A673 (cell line): ENCODE results near the gene ZNF284. TPM values are rescaled to one million over a fixed set of nuclear protein-coding genes. Genes with fewer than 3 reads are reported as not detected.

Experiments used
- BruUV-seq: library from RNA; stranded (reverse); fragments of 400-500 nt; replicated peaks from 2 replicates; lab custom pipeline; 2021; lab: Mats Ljungman, UMichigan
- CTCF ChIA-PET: fragments of 300-600 bp; sonication (Branson Sonifier 250); formaldehyde crosslinking; loops from one replicate; lab custom pipeline; 2022; ENCODE audit warnings: antibody characterized with exemption; lab: Charles Lee
- POLR2A ChIA-PET: fragments of 300-600 bp; sonication (Branson Sonifier 250); formaldehyde crosslinking; loops from one replicate; lab custom pipeline; 2022; ENCODE audit warnings: antibody characterized with exemption; ENCODE audit not compliant: low non-redundant PET; lab: Charles Lee
- DNase-seq: peaks from one replicate; pipeline ENCODE4 v3.0.0-alpha.2; 2015; ENCODE audit warnings: low spot score
- H3K27ac ChIP-seq: fragments of 200-600 bp; sonication (generic); 2 replicates; pipeline ENCODE4 v1.5.1; 2016; ENCODE audit warnings: mixed run types, low read depth, mild to moderate bottlenecking, mixed read lengths, antibody characterized with exemption, low read length; ENCODE audit not compliant: poor library complexity, severe bottlenecking
- H3K27me3 ChIP-seq: fragments of 200-600 bp; sonication (generic); replicated peaks from 2 replicates; pipeline ENCODE4 v1.6.1; 2017; ENCODE audit warnings: mixed run types, low read depth, mild to moderate bottlenecking, mixed read lengths, antibody characterized with exemption, low read length; ENCODE audit not compliant: insufficient read depth, poor library complexity
- H3K36me3 ChIP-seq: fragments of 200-600 bp; sonication (generic); 2 replicates; pipeline ENCODE4 v1.6.1; 2016; ENCODE audit warnings: mixed run types, mild to moderate bottlenecking, mixed read lengths, antibody characterized with exemption, low read length; ENCODE audit not compliant: insufficient read depth, poor library complexity, severe bottlenecking
- H3K4me1 ChIP-seq: fragments of 200-600 bp; sonication (generic); 2 replicates; pipeline ENCODE4 v1.6.1; 2017; ENCODE audit warnings: mixed run types, mild to moderate bottlenecking, mixed read lengths, antibody characterized with exemption, low read length; ENCODE audit not compliant: insufficient read depth, poor library complexity, severe bottlenecking
- H3K4me3 ChIP-seq: fragments of 200-600 bp; sonication (generic); 2 replicates; pipeline ENCODE4 v1.5.1; 2016; ENCODE audit warnings: low read depth, mixed run types, mild to moderate bottlenecking, mixed read lengths, low read length; ENCODE audit not compliant: poor library complexity, severe bottlenecking
- H3K9me3 ChIP-seq: fragments of 200-600 bp; sonication (generic); 2 replicates; pipeline ENCODE4 v1.6.1; 2016; ENCODE audit warnings: mixed run types, low read depth, mild to moderate bottlenecking, mixed read lengths, antibody characterized with exemption, low read length; ENCODE audit not compliant: poor library complexity, severe bottlenecking
- CTCF ChIP-seq: fragments of 300-800, 200-600 bp; sonication (generic); conservative IDR thresholded peaks from 2 replicates; pipeline ENCODE4 v1.5.1; 2017; ENCODE audit warnings: low read depth, mild to moderate bottlenecking, antibody characterized with exemption, low read length, moderate library complexity, mixed read lengths
- EZH2 ChIP-seq: fragments of 200-600 bp; sonication (generic); IDR thresholded peaks from 2 replicates; pipeline ENCODE4 v1.6.1; 2017; ENCODE audit warnings: borderline replicate concordance, low read depth, mild to moderate bottlenecking, mixed read lengths, antibody characterized with exemption, low read length; ENCODE audit not compliant: poor library complexity, severe bottlenecking
- intact Hi-C: fragments of 100-400 bp; cut with micrococcal nuclease; formaldehyde crosslinking; loops from one replicate; pipeline ENCODE4 v1.10.0; 2022; ENCODE audit not compliant: unreplicated experiment
- total RNA-seq: library from RNA; stranded (reverse); gene quantifications from 2 replicates; pipeline ENCODE4 v1.2.3, GENCODE V29; 2021

Gene ZNF284
- total RNA-seq, 1 experiment from 2014 or later: 3.1 TPM

DNA sequence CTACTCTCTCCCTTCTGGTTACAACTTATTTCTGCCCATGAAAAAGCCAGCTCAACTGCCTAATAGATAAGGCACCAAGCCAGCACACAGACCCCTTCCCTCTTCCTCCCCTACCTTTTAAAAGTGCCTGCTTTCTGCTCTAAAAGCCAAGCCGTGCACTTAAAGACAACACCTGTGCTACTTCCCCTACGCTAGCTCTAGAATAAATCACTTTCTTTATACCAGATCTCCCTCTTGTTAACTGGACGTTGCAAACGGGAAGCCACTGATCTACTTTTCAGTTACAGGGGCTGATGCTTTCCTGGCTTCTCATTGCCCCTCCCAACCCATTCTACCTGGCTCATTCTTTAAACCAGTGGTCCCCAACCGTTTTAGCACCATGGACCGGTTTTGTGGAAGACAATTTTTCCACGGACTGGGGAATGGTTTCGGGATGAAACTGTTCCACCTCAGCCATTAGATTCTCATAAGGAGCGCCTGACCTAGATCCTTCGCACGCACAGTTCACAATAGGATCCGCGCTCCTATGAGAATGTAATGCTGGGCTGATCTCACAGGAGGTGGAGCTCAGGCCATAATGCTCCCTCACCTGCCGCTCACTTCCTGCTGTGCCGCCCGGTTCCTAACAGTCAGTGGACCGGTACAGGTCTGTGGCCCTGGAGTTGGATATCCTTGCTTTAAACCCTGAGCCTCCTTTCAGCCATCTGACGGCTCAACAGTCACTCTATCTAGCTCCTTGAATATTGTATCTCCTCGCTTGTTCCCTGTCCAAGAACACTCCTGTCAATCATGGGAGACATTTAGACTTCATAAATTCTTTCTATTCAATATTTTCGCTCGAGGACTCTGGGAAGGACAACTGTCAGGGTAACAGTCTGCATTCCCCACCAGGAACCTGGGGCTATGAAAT lies 21.0 kb upstream of the ZNF284 start:
- H3K4me3 ChIP-seq: peak overlapping the region; percentile 58
- no peak overlapping the region for H3K27ac ChIP-seq
- DNase-seq: peak; percentile 1
- TF ChIP-seq CTCF (no peak), EZH2 (no peak)
- intact Hi-C loops: no loop called here
- peaks cover 20% of the 10 kb centered on the region for H3K27me3 ChIP-seq
- ChIA-PET CTCF (interaction anchor here (0.6 kb wide), 1 partner anchor 65 kb away, joined by 3 read pairs; no protein-coding TSS in a partner anchor), POLR2A (no interaction called here)
- no TSS peak for BruUV-seq
- peaks cover 3% of the 10 kb centered on the region for H3K4me1 ChIP-seq
- H3K9me3 ChIP-seq: no peaks in the 10 kb centered on the region
- no peaks in the 10 kb centered on the region for H3K36me3 ChIP-seq

DNA sequence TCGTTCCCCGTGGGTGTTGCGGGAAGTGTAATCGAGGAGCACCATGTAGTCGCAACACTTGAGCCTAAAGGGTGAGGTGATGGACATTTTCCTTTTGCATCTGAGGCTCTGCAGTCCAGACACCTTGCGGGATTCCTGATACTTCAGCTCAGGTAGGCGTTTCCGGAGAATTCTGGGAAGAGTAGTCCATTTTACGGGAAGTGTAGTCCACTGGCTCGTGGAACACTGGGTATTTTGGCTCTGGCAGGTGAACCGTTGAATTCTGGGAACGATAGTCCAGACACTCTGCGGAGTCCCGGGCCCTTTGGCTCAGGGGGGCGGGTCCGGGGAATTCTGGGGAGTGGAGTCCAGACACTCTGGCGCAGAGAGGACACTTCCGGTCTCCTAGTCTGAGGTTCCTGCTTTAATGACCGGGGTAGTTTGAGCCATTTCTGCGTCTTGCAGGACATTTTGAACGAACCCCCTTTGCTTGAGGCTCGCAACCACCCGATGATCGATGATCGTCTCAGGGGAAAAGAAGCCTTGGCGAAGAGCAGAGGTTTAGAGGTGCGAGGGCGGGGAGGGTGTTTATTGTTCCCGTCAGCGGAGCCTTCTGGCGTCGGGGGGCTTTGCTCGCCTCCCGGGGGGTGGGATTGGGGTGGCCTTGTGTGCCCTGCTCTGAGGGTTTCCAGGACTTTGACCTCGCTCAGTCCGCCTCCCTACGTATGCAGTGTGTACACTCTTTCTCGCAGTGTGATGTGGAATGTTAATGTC lies 20.1 kb upstream of the ZNF284 start, which contains the start of gene ZNF223:
ZNF223 (plus strand) TSS at position 387 of the 753 bp plus-strand sequence. CDS start 3,141 bp downstream, outside the sequence.
- ChIA-PET CTCF (no interaction called here), POLR2A (interaction anchor here (0.6 kb wide), 1 partner anchor 22 kb away, joined by 3 read pairs; no protein-coding TSS in a partner anchor)

More for the DNA sequence above, 20.1 kb upstream of the ZNF284 start, which contains the start of gene ZNF223:
- no peaks in the 10 kb centered on the region for H3K36me3 ChIP-seq
- intact Hi-C loops: no loop called here
- H3K4me1 ChIP-seq: peaks cover 3% of the 10 kb centered on the region
- H3K27me3 ChIP-seq: peaks cover 20% of the 10 kb centered on the region
- no TSS peak for BruUV-seq
- H3K27ac ChIP-seq: peak within 1 kb of the TSS; percentile 28
- peak; percentile 97 for DNase-seq
- no peak for TF ChIP-seq EZH2
- no peak for TF ChIP-seq CTCF
- peak within 1 kb of the TSS; percentile 58 for H3K4me3 ChIP-seq
- no peaks in the 10 kb centered on the region for H3K9me3 ChIP-seq
